Measurements from ENCODE around the gene EMC1.

- TF ChIP-seq CTCF (IDR thresholded peaks at IDR 0.05) (no peak), EZH2 (IDR thresholded peaks at IDR 0.05; ENCODE audit: borderline replicate concordance, insufficient read depth, low read depth, low read length, poor library complexity, severe bottlenecking) (no peak)
Observed at GRCh38 chr1:19284881-19285280, 33.6 kb upstream of the EMC1 start.

All from B cell (primary cell).